Osteoblast (primary cell): ENCODE measurements around the gene RNGTT. TPM values are rescaled to one million over a fixed set of nuclear protein-coding genes. Genes with fewer than 3 reads are reported as not detected.

Experiments used
- DNase-seq: peaks from one replicate; pipeline ENCODE4 v3.0.0; 2011; ENCODE audit warnings: low spot score, mixed read lengths; ENCODE audit not compliant: insufficient read length; ENCODE audit errors: missing footprints
- H2AFZ ChIP-seq: 2 replicates; pipeline ENCODE4 v1.6.0; 2011; ENCODE audit warnings: mild to moderate bottlenecking, low read length
- H3K27ac ChIP-seq: 2 replicates; pipeline ENCODE4 v1.5.1; 2011; ENCODE audit warnings: mild to moderate bottlenecking, low read depth, low read length, moderate library complexity
- H3K27me3 ChIP-seq: 2 replicates; pipeline ENCODE4 v1.6.0; 2012; ENCODE audit warnings: mild to moderate bottlenecking, control low read depth, inconsistent platforms, low read length, moderate library complexity; ENCODE audit not compliant: insufficient read depth
- H3K36me3 ChIP-seq: 2 replicates; pipeline ENCODE4 v1.5.1; 2011; ENCODE audit warnings: mild to moderate bottlenecking, low read length, control low read depth, moderate library complexity; ENCODE audit not compliant: insufficient read depth
- H3K4me1 ChIP-seq: 2 replicates; pipeline ENCODE4 v1.5.1; 2011; ENCODE audit warnings: mild to moderate bottlenecking, low read length, control low read depth, moderate library complexity; ENCODE audit not compliant: insufficient read depth
- H3K4me2 ChIP-seq: 2 replicates; pipeline ENCODE4 v1.6.0; 2011; ENCODE audit warnings: mild to moderate bottlenecking, low read length; ENCODE audit not compliant: insufficient read depth
- H3K4me3 ChIP-seq: fragments of 200-600 bp; sonication (generic); 3 replicates; pipeline ENCODE4 v1.5.1; 2012; ENCODE audit warnings: mild to moderate bottlenecking, low read length, inconsistent platforms; ENCODE audit not compliant: insufficient read depth
- H3K79me2 ChIP-seq: 2 replicates; pipeline ENCODE4 v1.6.0; 2012; ENCODE audit warnings: mild to moderate bottlenecking, low read length, control low read depth, inconsistent platforms; ENCODE audit not compliant: insufficient read depth
- H3K9me3 ChIP-seq: 2 replicates; pipeline ENCODE4 v1.5.1; 2011; ENCODE audit warnings: low read depth, low read length, control low read depth
- H4K20me1 ChIP-seq: 2 replicates; pipeline ENCODE4 v1.6.0; 2012; ENCODE audit warnings: mild to moderate bottlenecking, low read length, control low read depth; ENCODE audit not compliant: insufficient read depth
- CTCF ChIP-seq: IDR thresholded peaks from 2 replicates; pipeline ENCODE4 v1.5.1; 2011; ENCODE audit warnings: mild to moderate bottlenecking, low read depth, low read length, moderate library complexity; ENCODE audit errors: extremely low read depth
- total RNA-seq: library from RNA; depleted of rRNA; stranded (reverse); fragments of >200 nt; gene quantifications from 2 replicates; pipeline ENCODE4 v1.2.3, GENCODE V29; 2012

Gene RNGTT
- total RNA-seq, 1 donor = 19.2 TPM

- Histone ChIP-seq H3K4me3 (no peak overlapping the region), H4K20me1 (no peaks in the 10 kb centered on the region), H3K79me2 (no peaks in the 10 kb centered on the region), H2AFZ (no peak overlapping the region), H3K9me3 (no peaks in the 10 kb centered on the region), H3K4me2 (no peak overlapping the region), H3K36me3 (no peaks in the 10 kb centered on the region), H3K4me1 (no peaks in the 10 kb centered on the region), H3K27me3 (no peaks in the 10 kb centered on the region), H3K27ac (no peak overlapping the region)
- DNase-seq = no peak
- TF ChIP-seq CTCF = no peak
Observed at GRCh38 chr6:88619951-88620350, 343.5 kb downstream of the RNGTT start.

GRCh38 chr6:88616380-88616779, 347.0 kb downstream of the RNGTT start:
- Histone ChIP-seq H3K79me2 (no peaks in the 10 kb centered on the region), H3K9me3 (no peaks in the 10 kb centered on the region), H3K36me3 (peaks cover 4% of the 10 kb centered on the region), H3K4me1 (no peaks in the 10 kb centered on the region), H3K27me3 (no peaks in the 10 kb centered on the region), H3K27ac (no peak overlapping the region), H3K4me2 (no peak overlapping the region), H4K20me1 (no peaks in the 10 kb centered on the region), H2AFZ (no peak overlapping the region), H3K4me3 (no peak overlapping the region)
- TF ChIP-seq CTCF = no peak
- DNase-seq = no peak

- Histone ChIP-seq H3K27me3 (no peaks in the 10 kb centered on the region), H3K27ac (no peak overlapping the region), H3K9me3 (no peaks in the 10 kb centered on the region), H3K79me2 (no peaks in the 10 kb centered on the region), H3K36me3 (peaks cover 4% of the 10 kb centered on the region), H3K4me3 (no peak overlapping the region), H2AFZ (no peak overlapping the region), H4K20me1 (no peaks in the 10 kb centered on the region), H3K4me1 (no peaks in the 10 kb centered on the region), H3K4me2 (no peak overlapping the region)
- TF ChIP-seq CTCF = no peak
- DNase-seq = no peak
Observed at GRCh38 chr6:88614316-88614877, 349.0 kb downstream of the RNGTT start.

- Histone ChIP-seq H3K36me3 (peaks cover 4% of the 10 kb centered on the region), H3K4me2 (no peak overlapping the region), H3K27ac (no peak overlapping the region), H4K20me1 (no peaks in the 10 kb centered on the region), H2AFZ (no peak overlapping the region), H3K27me3 (no peaks in the 10 kb centered on the region), H3K4me1 (no peaks in the 10 kb centered on the region), H3K9me3 (no peaks in the 10 kb centered on the region), H3K79me2 (no peaks in the 10 kb centered on the region), H3K4me3 (no peak overlapping the region)
- TF ChIP-seq CTCF = no peak
- no peak for DNase-seq
Observed at GRCh38 chr6:88612631-88613030, 350.8 kb downstream of the RNGTT start.
